Activated T-helper 1 cell treated with anti-CD3 and anti-CD28 coated beads, Interleukin-2, amount 50 U/mL, for 16 hours (primary cell): ENCODE measurements around the gene GRB10.
"Not testable (repeated sequence)": the region's sequence is repeated elsewhere in the genome, so short reads cannot be mapped to it uniquely, and the experiment has no call there.

Experiments used
- DNase-seq, 2 donors: peaks; one replicate each; pipeline ENCODE4 v3.0.0-alpha.2; 2020; ENCODE audit warnings: low read depth in 1 of 2, low spot score in 1 of 2

The GRB10 gene

DNA sequence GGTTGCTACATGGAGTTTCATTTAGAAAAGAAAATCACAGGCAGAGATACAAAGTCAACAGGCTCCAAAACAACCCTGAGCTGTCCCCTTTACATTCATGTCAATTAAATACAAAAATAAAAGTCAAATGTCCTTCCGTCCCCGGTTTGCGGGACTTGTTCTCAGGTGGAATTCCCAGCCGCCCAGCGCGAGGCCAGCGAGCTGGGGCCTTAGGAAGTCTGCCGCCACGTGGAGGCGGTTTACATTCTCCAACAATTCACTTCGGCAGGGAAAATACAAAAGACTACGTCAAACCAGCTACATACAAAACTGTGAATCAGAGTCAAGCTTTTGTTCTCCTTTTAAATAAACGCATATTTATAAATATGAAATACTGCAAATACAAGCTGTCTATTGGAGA, 192.2 kb downstream of the GRB10 start:
- DNase-seq = no peak

DNA sequence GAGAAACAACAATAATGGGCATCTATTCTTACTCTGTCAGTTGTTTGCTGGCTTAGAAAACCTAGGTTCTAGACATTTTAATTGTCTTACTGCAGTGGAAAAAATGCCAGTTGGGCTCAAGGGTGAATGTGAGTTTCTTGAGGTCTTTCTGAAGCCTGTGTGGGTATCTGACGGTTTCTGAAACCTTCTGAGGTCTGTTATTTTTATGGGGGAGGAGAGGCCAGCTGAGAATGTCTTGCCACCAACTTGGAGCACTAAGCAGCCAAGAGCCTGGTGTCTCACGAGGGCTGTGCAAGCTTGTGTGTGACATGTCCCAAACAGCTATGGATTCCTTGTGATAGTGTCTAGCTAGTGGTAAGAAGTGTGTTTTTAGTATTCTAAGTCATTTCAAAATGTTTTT, 193.3 kb downstream of the GRB10 start:
- no peak for DNase-seq

DNA sequence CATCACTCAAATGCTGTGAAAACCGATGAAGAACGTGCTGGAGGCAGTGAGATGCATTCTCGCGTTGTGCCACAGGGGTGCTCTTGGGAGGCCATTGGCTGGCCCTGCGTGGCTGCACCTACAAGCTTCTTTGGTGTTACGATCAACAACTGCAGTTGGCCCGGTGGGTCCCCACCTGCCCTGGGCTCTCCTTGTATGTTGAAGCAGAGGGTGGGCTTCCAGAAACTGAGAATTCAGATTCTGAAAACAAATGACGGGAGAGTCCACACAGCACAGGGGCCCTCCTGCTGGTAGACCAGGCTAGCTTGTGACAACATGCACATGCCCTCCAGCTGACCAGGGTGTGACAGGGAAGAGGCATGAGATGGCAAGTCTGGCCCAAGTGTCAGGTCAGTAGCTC, 193.8 kb downstream of the GRB10 start:
- DNase-seq = no peak

DNA sequence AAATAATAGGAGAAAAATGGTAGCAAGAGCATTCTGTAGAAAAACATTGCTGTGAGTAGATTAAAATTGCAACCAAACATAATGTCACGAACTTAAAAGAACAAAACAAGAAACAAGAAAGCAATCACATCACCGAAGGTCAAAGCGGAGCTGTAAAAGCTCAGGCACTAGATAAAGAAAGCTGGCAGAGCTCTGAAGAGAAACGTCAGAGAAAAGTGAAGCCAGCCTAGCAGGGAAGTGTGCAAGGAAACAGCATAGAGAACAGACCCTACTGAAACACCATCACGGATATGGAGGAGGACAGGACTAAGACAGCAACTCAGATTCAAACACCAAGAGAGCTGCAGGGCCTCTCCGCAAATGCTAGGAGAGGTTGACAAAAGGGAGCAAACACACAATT, 195.0 kb downstream of the GRB10 start:
- DNase-seq = no peak

DNA sequence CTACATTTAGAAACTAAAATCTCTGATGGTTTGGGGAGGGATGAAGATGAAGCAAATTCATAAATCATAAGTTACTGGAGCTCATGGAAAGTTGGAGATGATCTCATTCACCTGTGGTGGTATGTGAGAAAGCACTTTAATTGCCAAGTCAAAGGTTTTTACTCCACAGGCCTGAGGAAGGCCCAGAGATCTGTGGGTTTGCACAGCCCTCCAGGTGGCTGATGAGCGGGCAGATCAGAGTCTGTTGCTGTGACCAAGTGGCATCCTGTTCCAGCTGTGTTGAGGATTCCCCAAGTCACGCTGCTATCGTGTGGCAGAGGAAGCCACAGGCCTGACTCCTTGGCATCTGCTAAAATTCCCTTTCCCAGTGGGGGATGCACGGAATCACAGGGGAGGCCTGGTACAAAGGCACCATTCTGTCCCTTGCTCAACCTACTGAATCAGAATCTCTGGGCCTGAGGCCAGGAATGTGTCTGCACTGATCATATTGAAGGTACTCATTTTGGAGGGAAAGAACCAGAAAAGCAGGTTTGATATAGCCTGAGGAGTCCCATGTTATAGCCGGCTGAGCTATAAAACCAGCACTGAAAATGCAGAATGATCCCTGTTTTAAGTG, 197.8 kb downstream of the GRB10 start:
- no peak for DNase-seq

DNA sequence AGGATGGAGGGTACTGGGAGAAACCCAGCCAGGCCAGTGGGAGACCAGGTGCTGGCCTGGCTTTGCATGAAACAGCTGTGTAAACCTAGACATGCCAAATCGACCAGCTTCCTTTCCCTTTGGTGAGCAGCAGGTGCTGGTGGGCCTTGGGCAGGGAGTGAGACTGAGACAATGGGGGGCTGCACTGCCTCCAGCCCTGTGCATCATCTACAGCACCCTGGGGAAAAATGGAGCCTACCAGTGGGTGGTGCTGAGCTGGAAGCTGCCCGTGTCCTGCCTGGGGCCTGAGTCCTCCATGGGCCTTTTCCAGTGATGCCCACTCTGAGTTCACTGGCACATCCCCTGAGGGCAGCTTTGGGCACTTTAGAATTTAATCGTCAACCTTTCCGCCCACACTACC, 198.3 kb downstream of the GRB10 start:
- no peak for DNase-seq

DNA sequence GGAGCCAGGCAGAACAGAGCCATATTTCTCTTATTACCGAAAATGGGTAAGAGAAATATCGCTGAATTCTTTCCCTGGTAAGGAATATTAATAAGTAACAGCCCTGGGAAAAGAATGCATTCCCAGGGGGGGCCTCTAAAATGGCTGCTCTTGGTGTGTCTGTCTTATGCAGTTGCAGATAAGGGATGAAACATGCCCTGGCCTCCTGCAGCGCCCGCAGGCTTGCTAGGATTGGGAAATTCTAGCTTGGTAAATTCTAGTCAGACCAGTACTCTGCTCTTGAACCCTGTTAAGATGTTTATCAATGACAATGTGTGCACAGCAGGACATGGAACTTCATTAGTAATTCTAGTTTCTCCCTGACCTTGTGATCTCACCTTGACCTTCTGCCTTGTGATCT, 199.4 kb downstream of the GRB10 start:
- not testable (repeated sequence) for DNase-seq

DNA sequence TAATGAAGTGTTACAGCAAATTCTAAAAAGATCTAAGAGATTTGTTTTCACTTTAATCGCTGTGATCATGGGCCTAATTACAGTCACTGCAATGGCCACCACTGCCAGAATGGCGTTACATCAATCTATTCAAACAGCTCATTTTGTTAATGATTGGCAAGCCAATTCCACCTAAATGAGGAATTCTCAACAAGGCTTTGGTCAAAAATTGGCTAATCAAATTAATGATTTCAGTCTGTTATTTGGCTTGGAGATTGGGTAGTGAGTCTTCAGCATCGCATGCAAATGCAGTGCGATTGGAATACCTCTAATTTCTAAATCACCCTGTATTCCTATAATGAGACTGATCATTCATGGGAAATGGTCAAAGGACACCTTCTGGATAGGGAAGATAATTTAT, 200.4 kb downstream of the GRB10 start:
- DNase-seq = not testable (repeated sequence)

DNA sequence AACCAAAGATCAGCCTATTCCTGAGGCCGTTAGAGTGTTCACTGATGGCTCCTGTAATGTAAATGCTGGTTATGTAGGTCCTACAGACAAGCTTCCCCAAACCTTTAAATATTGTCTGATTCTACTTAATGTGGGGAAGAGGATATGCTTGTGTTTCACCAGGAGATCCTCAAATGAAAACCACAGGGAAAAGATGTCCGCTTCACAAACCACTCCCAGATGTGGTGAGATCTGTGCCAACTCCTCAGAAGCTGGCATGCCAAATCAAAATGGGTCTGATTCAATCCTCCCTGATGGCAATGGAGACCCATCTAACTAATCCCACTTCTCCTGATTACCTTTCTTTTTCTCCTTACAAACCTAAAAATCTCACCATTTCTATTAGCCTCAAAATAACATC, 202.0 kb downstream of the GRB10 start:
- DNase-seq = not testable (repeated sequence)

DNA sequence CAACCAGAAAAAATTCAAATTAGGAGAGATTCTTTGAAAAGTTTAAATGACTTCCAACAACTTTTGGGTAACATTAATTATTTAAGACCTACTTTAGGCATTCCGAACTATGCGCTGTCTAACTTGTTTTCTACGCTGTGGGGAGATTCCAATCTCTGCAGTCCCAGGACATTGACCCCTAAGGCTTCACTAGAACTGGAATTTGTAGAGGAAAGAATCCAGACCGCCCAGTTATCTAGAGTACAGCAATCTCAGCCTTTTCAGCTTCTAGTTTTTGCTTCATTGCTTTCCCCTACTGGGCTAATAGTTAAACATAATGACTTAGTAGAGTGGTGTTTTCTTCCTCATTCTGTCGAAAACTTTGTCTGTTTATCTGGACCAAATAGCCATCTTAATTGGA, 202.6 kb downstream of the GRB10 start:
- DNase-seq = no peak

DNA sequence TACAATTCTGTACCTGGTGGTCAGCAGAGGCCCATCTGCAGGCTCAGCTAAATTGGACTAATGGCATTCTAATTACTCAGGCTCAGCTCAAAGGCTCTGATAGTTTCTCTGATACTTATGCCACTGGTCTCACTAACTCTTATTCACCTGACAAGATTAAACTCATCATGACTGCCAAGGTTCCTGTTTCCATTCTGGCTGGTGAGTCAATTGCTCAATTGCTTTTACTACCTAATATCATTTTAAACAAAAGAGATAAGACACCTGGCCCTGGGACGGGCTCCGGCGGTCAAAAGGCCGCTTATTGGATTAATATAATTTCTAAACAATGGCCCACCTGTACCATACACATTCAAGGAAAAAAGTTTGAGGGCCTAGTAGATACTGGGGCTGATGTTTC, 204.6 kb downstream of the GRB10 start:
- DNase-seq = not testable (repeated sequence)

DNA sequence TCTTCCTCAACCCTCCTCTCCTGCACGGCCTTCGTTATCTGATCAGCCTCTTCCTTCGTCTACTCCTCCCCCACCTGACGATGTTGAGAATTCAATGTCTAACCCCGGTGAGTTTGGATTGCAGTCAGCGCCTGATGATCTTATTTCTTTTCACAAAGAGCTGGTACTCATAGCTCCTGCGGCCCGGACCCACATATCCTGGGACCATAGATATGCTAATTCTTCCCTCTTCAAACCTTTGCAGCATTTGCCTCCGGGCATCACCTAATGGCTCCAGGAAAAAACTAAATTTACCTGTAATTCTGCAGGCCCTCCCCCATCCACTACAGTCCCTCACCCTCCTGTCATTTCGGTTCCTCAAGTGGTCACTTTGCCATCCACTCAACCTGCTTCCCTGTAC, 205.1 kb downstream of the GRB10 start:
- DNase-seq = no peak

DNA sequence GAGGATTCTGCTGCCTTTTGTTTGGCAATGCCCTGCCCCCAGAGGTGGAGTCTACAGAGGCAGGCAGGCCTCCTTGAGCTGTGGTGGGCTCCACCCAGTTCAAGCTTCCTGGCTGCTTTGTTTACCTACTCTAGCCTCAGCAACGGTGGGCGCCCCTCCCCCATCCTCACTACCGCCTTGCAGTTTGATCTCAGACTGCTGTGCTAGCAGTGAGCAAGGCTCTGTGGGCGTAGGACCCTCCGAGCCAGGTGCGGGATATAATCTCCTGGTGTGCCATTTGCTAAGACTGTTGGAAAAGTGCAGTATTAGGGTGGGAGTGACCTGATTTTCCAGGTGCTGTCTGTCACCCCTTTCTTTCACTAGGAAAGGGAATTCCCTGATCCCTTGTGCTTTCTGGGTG, 206.3 kb downstream of the GRB10 start:
- DNase-seq = not testable (repeated sequence)

DNA sequence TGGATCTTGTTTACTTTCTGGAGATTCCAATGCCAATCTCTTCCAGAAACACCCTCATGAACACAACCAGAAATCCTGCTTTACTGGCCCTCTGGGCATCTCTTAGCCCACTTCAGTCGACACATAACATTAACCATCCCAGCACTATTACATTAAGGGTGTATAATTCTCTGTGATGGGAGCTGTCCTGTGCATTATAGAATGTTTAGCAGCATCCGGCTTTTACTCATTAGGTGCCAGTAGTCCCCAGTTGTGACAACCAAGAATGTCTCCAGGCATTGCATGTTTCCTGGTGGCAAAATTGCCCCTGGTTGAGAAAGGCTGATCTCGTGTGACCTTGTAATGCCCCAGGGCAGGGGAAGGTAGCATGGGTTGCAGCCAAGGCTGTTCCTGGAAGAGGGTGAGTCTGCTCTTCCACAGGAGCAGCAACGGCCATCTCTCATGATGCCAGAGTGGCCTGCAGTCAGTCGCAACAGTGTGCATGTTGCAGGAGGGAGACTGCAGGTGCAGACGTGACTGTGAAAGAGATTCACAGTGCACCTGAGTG, 214.9 kb downstream of the GRB10 start:
- DNase-seq = no peak

DNA sequence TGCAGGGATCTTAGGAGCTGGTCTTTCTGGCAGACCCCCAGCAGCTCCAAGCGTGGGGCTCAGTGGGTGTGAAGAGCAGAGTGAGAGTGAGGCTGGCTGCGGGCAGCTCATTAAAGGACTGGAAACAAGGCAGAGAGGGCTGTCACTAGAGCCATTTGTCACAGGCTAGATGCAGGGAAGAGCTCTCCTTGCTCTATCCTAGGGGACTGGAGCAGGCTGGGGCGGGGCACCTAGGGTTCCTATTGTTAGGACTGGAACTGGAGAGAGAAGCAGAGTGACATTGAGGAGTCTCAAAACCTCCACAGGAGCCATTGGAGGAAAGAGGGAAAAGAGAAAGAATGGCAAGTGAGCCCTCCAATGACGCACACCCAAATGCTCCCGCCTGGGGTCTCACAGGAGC, 216.7 kb downstream of the GRB10 start:
- DNase-seq = no peak

DNA sequence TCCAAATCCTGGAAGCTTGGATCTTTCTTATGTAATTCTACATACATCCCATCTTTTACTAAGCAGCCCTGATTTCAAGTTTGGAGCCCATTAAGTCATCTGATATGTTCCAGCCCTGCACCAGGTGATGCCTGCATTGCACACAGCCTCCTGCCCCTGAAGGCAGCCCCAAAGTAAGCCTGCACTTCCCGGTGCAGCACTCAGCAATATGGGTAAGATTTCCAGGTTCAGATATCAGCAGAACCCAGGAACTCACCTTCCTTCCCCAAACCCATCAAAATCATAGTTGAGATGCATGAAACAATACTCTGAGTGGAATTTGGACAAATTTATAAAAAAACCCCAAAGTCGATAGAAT, 217.2 kb downstream of the GRB10 start:
- DNase-seq = no peak

DNA sequence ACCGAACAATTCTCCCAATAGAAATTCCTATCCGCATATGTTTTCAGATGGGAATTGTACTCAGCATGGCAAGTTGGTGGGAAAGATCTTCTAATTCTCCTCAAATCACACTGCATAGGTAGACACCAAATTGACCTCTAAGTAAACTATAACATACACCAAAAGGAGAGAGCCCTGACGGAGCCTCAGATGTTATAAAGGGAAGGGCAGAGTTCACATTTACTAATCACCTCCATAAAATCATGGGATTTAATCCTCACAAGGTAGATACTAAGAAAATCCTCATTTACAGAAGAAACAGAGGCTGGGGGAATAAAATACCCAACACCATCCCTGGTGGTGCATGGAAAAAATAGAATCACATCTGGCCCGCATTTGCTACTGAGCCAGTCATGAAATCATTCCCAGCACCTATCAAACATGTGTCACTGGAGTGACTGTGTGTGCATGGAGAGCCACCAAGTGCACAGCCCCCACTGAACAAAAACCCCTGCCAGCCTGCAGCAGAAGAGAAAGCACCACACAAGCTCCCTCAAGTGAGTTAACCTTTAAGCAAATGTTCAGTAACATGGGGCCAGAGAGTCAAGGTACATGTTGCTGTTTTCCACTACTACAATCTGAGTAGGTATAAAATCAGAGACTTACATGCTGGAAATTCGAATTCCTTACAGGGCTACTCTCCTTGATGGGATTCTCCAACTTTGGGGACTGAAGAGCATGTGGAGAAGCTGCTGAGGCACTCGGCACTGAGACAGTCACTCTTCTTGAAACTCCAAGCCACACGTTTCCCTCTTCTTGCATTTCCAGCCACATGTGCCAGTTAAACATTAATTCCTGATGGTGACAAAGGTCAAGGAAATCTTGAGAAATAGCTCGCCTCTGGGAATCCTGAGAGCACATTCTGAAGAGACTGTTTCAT, 217.8 kb downstream of the GRB10 start, which contains the start of gene DDC:
Gene DDC, minus strand, starts transcription at position 766 of the 919 bp plus-strand sequence. CDS start 21,320 bp downstream, outside the sequence.
- DNase-seq = no peak

DNA sequence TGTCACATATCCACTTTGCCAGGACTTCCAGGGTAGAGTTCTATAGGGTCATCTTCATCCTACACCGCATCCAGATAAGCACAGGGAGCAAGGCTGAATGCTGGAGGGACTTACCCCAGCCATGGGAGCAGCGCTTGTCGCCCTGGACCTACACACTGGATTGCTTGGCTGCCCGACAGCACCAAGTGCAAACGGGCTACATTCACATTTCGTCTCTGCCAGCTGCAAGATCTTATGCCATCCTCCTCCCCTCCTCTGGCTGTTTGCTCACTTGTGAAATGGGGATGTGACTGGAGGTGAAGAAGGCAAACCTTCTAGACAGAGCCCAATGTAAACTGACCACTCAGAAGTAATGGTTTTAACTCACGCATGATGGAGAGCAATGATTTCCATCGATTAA, 218.5 kb downstream of the GRB10 start:
- no peak for DNase-seq

DNA sequence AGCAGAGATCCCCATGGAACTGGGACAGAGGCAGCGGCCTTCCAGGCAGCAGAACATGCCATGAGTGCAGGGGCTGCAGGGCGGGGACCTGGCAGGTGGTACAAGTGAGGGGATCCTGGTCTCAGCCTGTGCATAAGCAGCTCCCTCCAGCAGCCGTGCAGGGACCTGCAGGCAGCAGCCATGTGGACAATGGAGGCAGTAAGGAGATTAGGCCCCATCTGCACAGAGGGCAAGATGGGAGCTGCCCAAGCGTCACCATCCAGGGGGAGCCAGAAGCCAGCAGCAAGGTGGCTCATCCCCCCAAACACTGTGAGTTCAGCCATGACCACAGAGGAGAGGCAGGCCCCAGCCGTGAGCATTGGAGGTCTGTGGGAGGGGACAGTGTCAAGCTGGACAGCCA, 220.6 kb downstream of the GRB10 start:
- no peak for DNase-seq

DNA sequence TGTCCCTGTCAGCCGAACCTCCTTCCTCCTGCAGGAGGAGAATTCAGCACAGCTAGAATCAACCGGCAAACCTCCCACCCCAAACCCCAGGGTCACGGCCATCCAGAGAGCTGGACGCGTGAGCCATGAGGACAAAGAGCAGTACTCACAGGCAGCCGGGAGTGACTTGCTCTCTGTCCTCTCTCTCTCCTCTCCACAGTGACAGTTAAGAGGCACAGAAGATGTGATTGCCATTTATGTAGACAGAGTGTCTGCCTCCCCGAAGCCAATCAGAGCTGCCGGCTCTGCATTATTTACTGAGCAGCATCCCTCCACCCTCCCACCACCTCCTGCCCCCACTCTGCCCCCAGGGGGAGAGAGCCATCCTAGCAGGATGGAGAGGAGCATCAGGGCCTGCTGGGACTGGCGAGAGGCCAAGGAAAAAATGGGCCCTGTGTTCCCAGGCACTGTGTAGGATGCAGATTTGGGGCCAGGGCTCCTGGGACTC, 221.8 kb downstream of the GRB10 start:
- no peak for DNase-seq

DNA sequence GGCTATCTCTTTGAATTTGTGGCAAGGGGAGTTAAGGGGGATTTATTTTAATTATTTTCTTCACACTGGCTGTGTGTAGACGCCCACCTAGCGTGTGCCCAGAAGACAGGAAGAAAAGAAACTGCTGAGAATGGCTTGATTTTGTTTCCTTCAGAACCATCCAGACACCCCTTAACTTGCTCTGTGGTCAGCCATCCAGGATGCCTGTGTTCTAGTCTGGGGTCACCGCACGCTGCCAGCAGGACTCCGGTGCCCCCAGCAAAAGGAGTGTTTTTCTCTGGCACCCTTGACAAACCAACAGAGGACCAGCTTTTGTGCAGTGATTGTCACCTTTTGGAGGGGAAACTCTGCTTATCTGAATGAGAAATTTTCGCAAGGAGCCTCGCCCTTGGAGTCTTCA, 222.8 kb downstream of the GRB10 start:
- DNase-seq = no peak
